HG02763 (cell line): ENCODE measurements around the gene SLC22A14.
"Not testable (repeated sequence)": the region's sequence is repeated elsewhere in the genome, so short reads cannot be mapped to it uniquely, and the experiment has no call there.

ENCODE experiments used
- ATAC-seq: cut with Tn5 transposase; IDR thresholded peaks from one replicate; pipeline ENCODE4 v1.9.1; 2021; ENCODE audit warnings: mild to moderate bottlenecking, moderate library complexity; ENCODE audit not compliant: unreplicated experiment

SLC22A14 gene

GRCh38 chr3:38313263-38313662 lies 31.2 kb downstream of the SLC22A14 start:
- no peak for ATAC-seq

- ATAC-seq = no peak
Observed at GRCh38 chr3:38313695-38314094, 31.6 kb downstream of the SLC22A14 start.

- no peak for ATAC-seq
Observed at GRCh38 chr3:38314112-38314763, 32.1 kb downstream of the SLC22A14 start.

GRCh38 chr3:38314764-38315487 lies 32.8 kb downstream of the SLC22A14 start:
- ATAC-seq = no peak

- ATAC-seq = no peak
Observed at GRCh38 chr3:38315488-38316230, 33.6 kb downstream of the SLC22A14 start.

GRCh38 chr3:38316356-38317191 lies 34.5 kb downstream of the SLC22A14 start:
- ATAC-seq = no peak

- no peak for ATAC-seq
Observed at GRCh38 chr3:38317192-38317759, 35.2 kb downstream of the SLC22A14 start.

GRCh38 chr3:38318766-38319671 lies 36.9 kb downstream of the SLC22A14 start:
- ATAC-seq = no peak

- ATAC-seq = not testable (repeated sequence)
Observed at GRCh38 chr3:38320638-38321037, 38.5 kb downstream of the SLC22A14 start.

GRCh38 chr3:38323060-38323459 lies 41.0 kb downstream of the SLC22A14 start:
- ATAC-seq = no peak

GRCh38 chr3:38325256-38325655 lies 43.2 kb downstream of the SLC22A14 start:
- no peak for ATAC-seq

- no peak for ATAC-seq
Observed at GRCh38 chr3:38327335-38328009, 45.4 kb downstream of the SLC22A14 start.

- no peak for ATAC-seq
Observed at GRCh38 chr3:38331257-38332022, 49.3 kb downstream of the SLC22A14 start.

- ATAC-seq = no peak
Observed at GRCh38 chr3:38332201-38332600, 50.1 kb downstream of the SLC22A14 start.

GRCh38 chr3:38334142-38335055 lies 52.3 kb downstream of the SLC22A14 start:
- ATAC-seq = no peak

GRCh38 chr3:38335263-38335662 lies 53.2 kb downstream of the SLC22A14 start:
- no peak for ATAC-seq

GRCh38 chr3:38337703-38338102 lies 55.6 kb downstream of the SLC22A14 start:
- no peak for ATAC-seq
